ENCODE measurements around the gene ARVCF. TPM values are rescaled to one million over a fixed set of nuclear protein-coding genes. Genes with fewer than 3 reads are reported as not detected.

Gene ARVCF
- total and polyA plus RNA-seq, 9 of the 15 experiments (the other 6 are each of a cell fraction or from before 2014, with no cell fraction given): 0.03 to 97.4 (median 15.6) TPM

DNA sequence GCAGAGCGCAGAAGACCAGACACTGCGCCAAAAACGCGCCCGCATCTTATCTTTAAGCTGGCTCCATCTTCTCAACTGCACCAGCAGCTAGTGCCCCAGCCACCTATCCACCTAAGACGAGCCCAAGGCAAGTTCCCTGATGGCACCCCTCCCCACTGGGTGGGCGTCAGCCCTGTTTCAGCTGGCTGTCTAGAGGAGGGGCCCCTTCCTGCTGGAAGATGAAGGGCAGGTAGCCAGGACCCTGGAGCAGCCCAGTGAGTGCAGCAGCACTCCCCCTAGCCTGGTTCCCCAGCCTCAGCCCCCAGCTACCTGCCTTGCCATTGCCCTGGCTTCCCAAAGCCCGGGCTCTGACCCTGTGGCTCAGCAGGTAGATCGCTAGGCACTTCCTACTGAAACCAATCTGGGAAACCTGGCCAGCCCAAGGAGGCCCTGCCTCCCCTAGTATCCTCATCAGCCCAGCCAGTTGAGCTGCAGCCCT, 28.3 kb downstream of the ARVCF start:
- peaks cover 39 to 91% of the 10 kb centered on the region in 2 experiments for H3K4me1 ChIP-seq (replicated peaks in 1 of 2; ENCODE audit: control insufficient read depth in 2 of 2, insufficient read depth in 2 of 2, low read length in 2 of 2)
- H3K9me1 ChIP-seq (ENCODE audit: control insufficient read depth, insufficient read depth, low read length): peaks cover 20% of the 10 kb centered on the region
- TF ChIP-seq ZBTB7A (IDR thresholded peaks at IDR 0.05; ENCODE audit: borderline replicate concordance, control insufficient read depth, low read depth, low read length) (peak; percentile 53; the same call in 1 of the 2 replicates), PHB (CRISPR knock-in tag; IDR thresholded peaks at IDR 0.05) (0 out of 2 replicates have a peak, but pooled peaks have one; percentile 51), KLF1 (tag; IDR thresholded peaks at IDR 0.05) (peak; percentile 19; the same call in 1 of the 2 replicates), ATF7 (IDR thresholded peaks at IDR 0.05) (no peak), POLR2H (tag; IDR thresholded peaks at IDR 0.05; ENCODE audit: low read depth) (no peak), ELF2 (CRISPR knock-in tag; IDR thresholded peaks at IDR 0.05) (peak; percentile 56; the same call in 1 of the 2 replicates), CHCHD3 (CRISPR knock-in tag; IDR thresholded peaks at IDR 0.05) (no peak), CAMTA2 (CRISPR knock-in tag; conservative IDR thresholded peaks at IDR 0.05) (0 out of 2 replicates have a peak, but pooled peaks have one; percentile 33), GTF2F1 (IDR thresholded peaks at IDR 0.05; ENCODE audit: low read depth, low read length) (0 out of 2 replicates have a peak, but pooled peaks have one; percentile 34), ZFX (CRISPR knock-in tag; IDR thresholded peaks at IDR 0.05) (no peak), WHSC1 (IDR thresholded peaks at IDR 0.05; ENCODE audit: low read length) (peak; percentile 14), RCOR1 (IDR thresholded peaks at IDR 0.05; ENCODE audit: borderline replicate concordance in 1 of 2, low read depth in 2 of 2, low read length in 2 of 2) (peak in 1 of 2 experiments; percentile 19; a peak in 1 of 4 replicates), SIRT6 (IDR thresholded peaks at IDR 0.05; ENCODE audit: low read depth, low read length) (no peak), CEBPB (tag; IDR thresholded peaks at IDR 0.05) (no peak), SPI1 (IDR thresholded peaks at IDR 0.05; ENCODE audit: borderline replicate concordance, low read depth, low read length) (0 out of 2 replicates have a peak, but pooled peaks have one; percentile 1), KDM5B (IDR thresholded peaks at IDR 0.05; ENCODE audit: insufficient replicate concordance, low read depth, low read length) (peak; percentile 49)
- TF ChIP-seq, protein P1, sequence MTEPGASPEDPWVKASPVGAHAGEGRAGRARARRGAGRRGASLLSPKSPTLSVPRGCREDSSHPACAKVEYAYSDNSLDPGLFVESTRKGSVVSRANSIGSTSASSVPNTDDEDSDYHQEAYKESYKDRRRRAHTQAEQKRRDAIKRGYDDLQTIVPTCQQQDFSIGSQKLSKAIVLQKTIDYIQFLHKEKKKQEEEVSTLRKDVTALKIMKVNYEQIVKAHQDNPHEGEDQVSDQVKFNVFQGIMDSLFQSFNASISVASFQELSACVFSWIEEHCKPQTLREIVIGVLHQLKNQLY (CRISPR knock-in tag; conservative IDR thresholded peaks at IDR 0.05): 0 out of 4 replicates have a peak, but pooled peaks of 1 of the 2 experiments have one; percentile 26
- WGBS (ENCODE audit: insufficient coverage, low coverage, missing lambda C conversion rate): 71% methylated on average over 9 of the region's 9 CpGs
- H4K20me1 ChIP-seq (replicated peaks; ENCODE audit: control insufficient read depth, insufficient read depth, low read length): peaks cover 74% of the 10 kb centered on the region
- no TSS peak for BruUV-seq (replicated peaks)
- H3K4me3 ChIP-seq: no peak overlapping the region
- H3K79me2 ChIP-seq (ENCODE audit: control insufficient read depth, insufficient read depth, low read length): no peaks in the 10 kb centered on the region
- H3K9ac ChIP-seq (ENCODE audit: insufficient read depth in 1 of 2, low read depth in 2 of 2, low read length in 2 of 2): peak overlapping the region in 1 of 2 experiments; percentile 92; a peak in 2 of 4 replicates
- no peak for FAIRE-seq
- no peak for DNase-seq (ENCODE audit: extremely low read depth in 1 of 4, low spot score in 3 of 4)
- ATAC-seq: no peak
- ChIA-PET CTCF (ENCODE audit: low intra/inter-chr PET ratio) (no interaction called here), POLR2A (interaction anchor here (0.5 to 2.5 kb wide), 15 partner anchors 9 to 844 kb away, joined by 3 to 20 read pairs (median 4); partner anchors contain the start of genes ESS2 and TRMT2A)
- no peak overlapping the region for H3K4me2 ChIP-seq (ENCODE audit: insufficient read depth, low read length)
- peak overlapping the region; percentile 37; the same call in 1 of the 3 replicates for H3K27ac ChIP-seq (ENCODE audit: extremely low read depth, low read depth, low read length)
- no peaks in the 10 kb centered on the region for H3K9me3 ChIP-seq (replicated peaks; ENCODE audit: control insufficient read depth, insufficient read depth, low read depth, low read length)
- in situ Hi-C loops (cut with MboI) (no loop called here), intact Hi-C loops (cut with micrococcal nuclease) (loop anchor here (5.0 kb wide), 1 partner anchor 34 kb away; the partner anchor contains the start of gene TANGO2)
- H2AFZ ChIP-seq (ENCODE audit: low read depth, low read length): no peak overlapping the region
- no peaks in the 10 kb centered on the region for H3K27me3 ChIP-seq (ENCODE audit: control insufficient read depth in 2 of 2, insufficient read depth in 2 of 2, low read length in 2 of 2)
- no peaks in the 10 kb centered on the region for H3K36me3 ChIP-seq (ENCODE audit: control insufficient read depth, insufficient read depth, low read length)

Measured in K562 (cell line).